GM12864 (cell line): ENCODE data around the gene CNTNAP2.

Experiments
- DNase-seq: peaks from one replicate; pipeline ENCODE4 v3.0.0-alpha.2; 2011; ENCODE audit warnings: low read depth
- H3K4me3 ChIP-seq: 2 replicates; pipeline ENCODE4 v1.5.1; 2011; ENCODE audit warnings: mild to moderate bottlenecking, low read depth, low read length, control low read depth
- CTCF ChIP-seq: IDR thresholded peaks from 2 replicates; pipeline ENCODE4 v1.5.1; 2011; ENCODE audit warnings: low read depth, mild to moderate bottlenecking, moderate library complexity, low read length, control low read depth, inconsistent platforms; ENCODE audit errors: missing control alignments

CNTNAP2 gene

GRCh38 chr7:148148456-148148855 lies 2031.9 kb downstream of the CNTNAP2 start:
- no peak overlapping the region for H3K4me3 ChIP-seq
- no peak for TF ChIP-seq CTCF
- no peak for DNase-seq

GRCh38 chr7:148149730-148150129 lies 2033.1 kb downstream of the CNTNAP2 start:
- no peak for DNase-seq
- no peak overlapping the region for H3K4me3 ChIP-seq
- no peak for TF ChIP-seq CTCF

DNA sequence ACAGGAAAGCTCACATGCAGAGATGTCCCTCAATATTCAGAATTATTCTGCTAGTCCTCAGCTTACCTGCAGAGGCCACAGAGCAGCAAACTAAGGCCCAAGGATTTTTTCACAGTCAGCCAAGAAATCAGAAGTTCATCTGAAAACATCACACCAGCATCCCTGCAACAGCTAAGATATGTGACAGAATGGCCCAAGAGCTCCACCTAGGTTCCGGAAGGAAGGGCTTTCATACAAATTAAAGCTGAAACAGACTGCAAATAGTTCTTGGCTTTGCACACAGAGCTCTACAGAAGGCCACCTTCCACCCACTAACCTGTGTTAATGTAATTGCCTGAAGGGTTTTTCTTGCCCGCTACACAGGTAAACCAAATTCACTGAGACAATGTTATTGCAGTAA lies 2035.2 kb downstream of the CNTNAP2 start:
- no peak for TF ChIP-seq CTCF
- no peak overlapping the region for H3K4me3 ChIP-seq
- no peak for DNase-seq

DNA sequence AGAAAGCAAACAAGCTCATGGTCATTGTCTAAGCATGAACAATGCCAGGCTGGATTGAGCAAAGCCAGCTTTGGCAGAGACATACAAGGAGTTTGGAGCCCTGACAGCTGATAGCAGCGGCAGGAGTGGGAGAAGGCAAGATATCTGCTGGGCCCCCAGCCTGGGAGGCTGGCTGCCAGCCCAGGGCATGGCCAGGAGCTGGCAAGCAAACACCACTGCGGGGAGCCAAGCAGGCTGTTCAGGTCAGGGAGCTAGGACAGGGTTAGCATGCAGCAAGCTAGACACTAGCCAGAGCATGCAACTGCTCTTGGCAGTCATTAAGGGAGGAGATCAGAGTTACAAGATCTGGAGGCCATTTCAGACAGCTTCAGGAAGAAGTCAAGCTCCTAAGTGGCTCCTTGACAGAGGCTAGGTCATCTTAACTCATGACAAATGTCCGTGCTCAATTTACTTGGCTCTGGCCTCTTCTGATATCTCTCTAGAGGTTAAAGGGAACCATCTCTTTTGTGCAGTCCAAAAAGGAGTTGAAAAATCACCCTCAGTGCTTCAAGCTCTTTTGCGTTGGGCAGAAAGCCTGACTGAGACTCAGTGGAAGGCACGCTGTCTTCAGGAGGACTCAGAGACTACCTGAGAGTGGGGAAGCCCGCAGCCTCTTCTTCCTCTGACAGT lies 2037.1 kb downstream of the CNTNAP2 start:
- TF ChIP-seq CTCF, result no peak
- H3K4me3 ChIP-seq, result no peak overlapping the region
- DNase-seq, result no peak

- no peak for TF ChIP-seq CTCF
- H3K4me3 ChIP-seq, result no peak overlapping the region
- no peak for DNase-seq
These were observed 2038.4 kb downstream of the CNTNAP2 start for GRCh38 chr7:148155000-148155399.

DNA sequence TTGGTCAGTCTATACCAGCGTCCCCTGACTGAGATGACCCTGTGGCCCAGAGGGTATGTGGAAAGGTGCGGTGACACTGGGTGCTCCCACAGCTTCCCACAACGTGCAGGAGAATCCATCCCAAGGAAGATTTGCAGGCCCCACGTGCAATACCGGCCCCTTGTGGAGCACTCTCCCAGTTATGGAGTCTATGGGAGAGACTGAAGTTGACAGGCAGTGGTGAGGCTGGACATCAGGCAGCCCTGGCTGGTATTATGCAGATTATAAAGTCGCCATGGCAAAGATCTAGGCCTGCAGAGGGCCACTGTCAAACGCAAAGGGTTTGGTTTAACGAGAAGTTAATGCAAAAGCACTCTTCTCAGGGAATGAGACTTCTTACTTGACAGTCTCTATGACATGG lies 2039.2 kb downstream of the CNTNAP2 start:
- H3K4me3 ChIP-seq, result no peak overlapping the region
- no peak for TF ChIP-seq CTCF
- no peak for DNase-seq

DNA sequence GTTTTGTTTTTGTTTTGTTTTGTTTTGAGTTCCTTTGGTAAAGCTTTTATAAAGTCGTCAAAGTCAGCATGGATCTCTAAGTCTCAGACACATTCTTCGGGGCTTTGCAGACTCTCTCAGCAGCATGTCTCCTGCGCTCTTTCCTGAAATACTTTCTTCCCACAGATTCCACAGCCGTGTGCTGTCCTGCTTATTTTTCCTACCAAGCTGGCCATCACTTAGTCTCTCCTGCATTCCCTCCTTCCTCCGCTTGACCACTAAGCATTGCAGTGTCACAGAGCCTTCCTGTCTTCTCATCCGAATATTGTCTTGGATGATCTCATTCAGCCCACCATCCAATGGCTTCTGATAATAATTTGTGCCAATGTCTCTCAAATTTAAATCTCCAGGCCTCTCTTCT lies 2039.6 kb downstream of the CNTNAP2 start:
- no peak for TF ChIP-seq CTCF
- no peak overlapping the region for H3K4me3 ChIP-seq
- DNase-seq, result no peak
